Measurements from ENCODE around the gene CCDC175.
A peak's percentile ranks its signal among the peaks of the same experiment; 100 is the strongest.

Gene CCDC175

GRCh38 chr14:59576332-59577294 lies at the start of gene CCDC175:
Gene CCDC175 (minus strand): TSS chr14:59576812. CDS start chr14:59576775, 37 bp downstream.
- peak within 1 kb of the TSS; percentile 25; the same call in 1 of the 2 replicates for H3K27ac ChIP-seq

GRCh38 chr14:59622631-59623030 lies 46.0 kb upstream of the CCDC175 start:
- H3K27ac ChIP-seq, result no peak overlapping the region
- no peak for TF ChIP-seq CTCF (conservative IDR thresholded peaks at IDR 0.05)

More at GRCh38 chr14:59576332-59577294, at the start of gene CCDC175:
- TF ChIP-seq CTCF (conservative IDR thresholded peaks at IDR 0.05), result peak; percentile 85

GRCh38 chr14:59619061-59619460 lies 42.4 kb upstream of the CCDC175 start:
- TF ChIP-seq CTCF (conservative IDR thresholded peaks at IDR 0.05), result no peak
- no peak overlapping the region for H3K27ac ChIP-seq

GRCh38 chr14:59601056-59601455 lies 24.4 kb upstream of the CCDC175 start:
- TF ChIP-seq CTCF (conservative IDR thresholded peaks at IDR 0.05), result no peak
- no peak overlapping the region for H3K27ac ChIP-seq

GRCh38 chr14:59600211-59600945 lies 23.8 kb upstream of the CCDC175 start:
- H3K27ac ChIP-seq, result no peak overlapping the region
- no peak for TF ChIP-seq CTCF (conservative IDR thresholded peaks at IDR 0.05)

- TF ChIP-seq CTCF (conservative IDR thresholded peaks at IDR 0.05), result no peak
- no peak overlapping the region for H3K27ac ChIP-seq
Measured at GRCh38 chr14:59595071-59595470, 18.5 kb upstream of the CCDC175 start.
